VCaP (cell line): ENCODE results near the gene LINGO1.

Experiments
- H3K27ac ChIP-seq: fragments of 450-650 bp; 2 replicates; pipeline ENCODE4 v1.5.1; 2017
- CTCF ChIP-seq: fragments of 450-650 bp; conservative IDR thresholded peaks from 2 replicates; pipeline ENCODE4 v1.5.1; 2017; ENCODE audit warnings: mild to moderate bottlenecking, moderate library complexity

LINGO1 gene

DNA sequence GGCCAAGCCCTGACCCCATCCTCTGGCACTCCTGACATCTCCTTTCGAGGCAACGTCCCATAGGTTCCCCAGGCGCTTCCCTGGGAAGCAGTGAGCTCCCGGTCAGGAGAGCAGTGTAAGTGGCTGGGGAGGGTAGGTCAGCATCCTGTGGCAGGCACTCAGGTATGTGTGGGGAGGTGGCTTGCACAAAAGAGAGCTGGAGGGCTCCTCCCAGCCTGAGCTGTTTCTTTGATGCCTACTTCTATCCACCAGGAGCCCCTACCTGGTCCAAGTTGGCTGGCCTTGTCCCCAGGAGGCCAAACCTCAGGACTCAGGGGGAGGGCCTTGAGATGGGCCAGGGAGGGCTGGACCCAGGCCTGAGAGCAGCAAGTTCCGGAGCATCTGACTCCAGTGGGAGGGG, 31.7 kb upstream of the LINGO1 start:
- H3K27ac ChIP-seq: peak overlapping the region; percentile 17; the same call in 1 of the 2 replicates
- no peak for TF ChIP-seq CTCF

DNA sequence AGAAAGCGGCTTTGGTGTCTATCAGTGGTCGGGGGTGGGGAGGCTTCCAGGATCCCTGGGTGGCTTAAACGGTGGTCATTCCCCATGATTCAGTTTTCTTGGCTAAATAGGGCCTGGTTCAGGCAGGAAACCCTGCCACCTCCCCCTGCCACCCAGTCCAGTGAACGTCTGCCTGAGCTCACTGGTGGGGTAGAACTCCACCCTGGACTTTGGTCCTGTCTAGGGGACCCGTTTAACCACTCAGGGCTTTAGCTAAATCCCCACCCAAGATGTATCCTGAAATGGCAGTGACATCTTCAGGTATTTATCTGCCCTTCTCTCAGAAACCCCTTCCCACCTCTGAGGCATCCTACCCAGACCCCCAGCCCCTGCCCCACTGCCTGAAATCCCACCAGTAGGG, 30.5 kb upstream of the LINGO1 start:
- no peak for TF ChIP-seq CTCF
- H3K27ac ChIP-seq: no peak overlapping the region

- no peak overlapping the region for H3K27ac ChIP-seq
- TF ChIP-seq CTCF: peak; percentile 90
Observed at GRCh38 chr15:77659350-77660321, 26.9 kb upstream of the LINGO1 start.

DNA sequence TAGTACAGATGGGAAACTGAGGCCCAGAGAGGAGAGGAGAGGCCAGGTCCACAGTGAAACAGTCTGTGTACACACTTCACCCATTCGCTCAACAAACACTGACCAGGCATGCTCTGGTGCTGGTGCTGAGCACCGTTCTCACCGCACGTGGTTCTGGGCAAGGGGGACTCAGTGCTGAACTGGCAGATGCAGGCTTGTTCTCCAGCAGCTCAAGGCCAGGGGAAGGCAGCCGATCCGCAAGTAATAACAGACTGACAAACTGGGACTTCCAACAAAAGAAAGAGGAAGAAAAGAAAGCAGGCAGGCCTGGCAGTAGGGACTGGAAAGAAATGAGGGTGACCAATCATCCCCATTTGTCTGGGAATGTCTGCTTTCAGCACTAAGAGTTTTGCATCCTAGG, 25.6 kb upstream of the LINGO1 start:
- H3K27ac ChIP-seq: no peak overlapping the region
- TF ChIP-seq CTCF: no peak

DNA sequence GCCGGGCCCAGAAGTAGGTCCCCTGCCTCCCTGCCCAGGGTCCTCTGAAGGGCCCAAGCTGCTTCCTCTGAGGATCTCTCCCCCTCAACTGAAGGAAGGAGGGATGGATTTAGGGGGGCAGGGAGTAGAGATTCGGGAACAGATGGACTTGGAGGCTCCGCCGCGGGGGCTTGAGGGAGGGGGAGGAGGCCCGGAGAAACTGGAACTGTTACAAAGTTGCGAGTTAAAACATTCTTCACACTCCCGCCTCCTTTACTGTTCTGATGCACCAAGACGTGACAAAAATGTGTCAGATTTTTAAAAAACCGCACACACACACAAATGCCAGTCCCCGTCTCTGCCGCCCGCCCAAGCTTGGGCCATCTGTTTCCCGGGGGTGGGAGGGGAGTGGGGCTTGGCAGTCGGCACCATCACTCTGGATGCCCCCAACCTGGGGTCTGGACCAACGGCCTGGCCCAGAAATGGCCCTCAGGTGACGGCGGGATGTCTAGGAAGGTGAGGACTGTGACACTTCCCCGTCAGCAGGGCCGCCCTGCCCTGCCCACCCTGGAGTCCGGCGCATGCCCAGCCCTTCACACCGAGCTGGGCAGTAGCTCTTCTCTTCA, 25.0 kb upstream of the LINGO1 start:
- H3K27ac ChIP-seq: no peak overlapping the region
- no peak for TF ChIP-seq CTCF

GRCh38 chr15:77656294-77656693, 23.6 kb upstream of the LINGO1 start:
- no peak for TF ChIP-seq CTCF
- no peak overlapping the region for H3K27ac ChIP-seq

DNA sequence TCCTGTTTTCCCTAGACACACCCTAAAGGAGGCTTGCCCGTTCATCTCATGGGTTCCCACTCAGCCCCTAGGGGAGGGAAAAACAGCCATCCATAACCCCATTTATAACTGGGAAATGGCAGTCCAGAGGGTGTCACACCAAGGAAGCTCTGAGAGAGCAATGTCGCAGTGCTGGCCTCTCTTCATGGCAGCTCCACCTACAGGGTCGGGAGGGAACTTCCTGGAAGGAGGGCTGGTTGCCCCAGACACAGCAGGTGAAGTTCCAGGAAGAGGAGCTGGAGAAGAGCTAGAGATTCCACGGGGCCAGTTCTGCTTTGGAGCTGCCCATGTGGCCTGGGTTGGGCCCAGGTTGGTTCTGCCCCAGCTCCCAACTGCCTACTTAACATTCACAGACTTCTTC, 22.3 kb upstream of the LINGO1 start:
- TF ChIP-seq CTCF: peak; percentile 69
- H3K27ac ChIP-seq: no peak overlapping the region
